H9 (cell line): ENCODE results near the gene TRIM22. TPM values are rescaled to one million over a fixed set of nuclear protein-coding genes. Genes with fewer than 3 reads are reported as not detected.

ENCODE experiments used
- DNase-seq: peaks from one replicate; pipeline ENCODE4 v3.0.0-alpha.2; 2017
- H2AFZ ChIP-seq: one replicate; pipeline ENCODE4 v1.6.1; 2013; ENCODE audit warnings: mild to moderate bottlenecking, low read length, control low read depth, moderate library complexity
- H2AK5ac ChIP-seq: 2 replicates; pipeline ENCODE4 v1.6.1; 2013; ENCODE audit warnings: low read length, control low read depth, mixed read lengths; ENCODE audit not compliant: insufficient read length
- H2BK120ac ChIP-seq: one replicate; pipeline ENCODE4 v1.6.1; 2013; ENCODE audit warnings: low read depth, mild to moderate bottlenecking, low read length, control low read depth, inconsistent platforms; ENCODE audit not compliant: poor library complexity, severe bottlenecking
- H2BK12ac ChIP-seq: 2 replicates; pipeline ENCODE4 v1.6.1; 2013; ENCODE audit warnings: low read length, control low read depth, mixed read lengths, low read depth; ENCODE audit not compliant: insufficient read length
- H2BK15ac ChIP-seq: 2 replicates; pipeline ENCODE4 v1.6.1; 2013; ENCODE audit warnings: low read depth, low read length, control low read depth
- H2BK20ac ChIP-seq: one replicate; pipeline ENCODE4 v1.6.1; 2013; ENCODE audit warnings: low read depth, mild to moderate bottlenecking, low read length, control low read depth, inconsistent platforms; ENCODE audit not compliant: poor library complexity, severe bottlenecking
- H2BK5ac ChIP-seq: 2 replicates; pipeline ENCODE4 v1.6.1; 2013; ENCODE audit warnings: low read length, control low read depth, mixed read lengths; ENCODE audit not compliant: insufficient read length
- H3K14ac ChIP-seq: 2 replicates; pipeline ENCODE4 v1.6.1; 2013; ENCODE audit warnings: low read length, control low read depth; ENCODE audit not compliant: insufficient read depth
- H3K18ac ChIP-seq: 2 replicates; pipeline ENCODE4 v1.6.1; 2013; ENCODE audit warnings: low read depth, mild to moderate bottlenecking, mixed read lengths, low read length, control low read depth; ENCODE audit not compliant: insufficient read length
- H3K23ac ChIP-seq: 2 replicates; pipeline ENCODE4 v1.6.1; 2013; ENCODE audit warnings: low read length, control low read depth, mixed read lengths, low read depth; ENCODE audit not compliant: insufficient read length
- H3K23me2 ChIP-seq: 2 replicates; pipeline ENCODE4 v1.6.1; 2013; ENCODE audit warnings: low read depth, mild to moderate bottlenecking, mixed read lengths, low read length, control low read depth; ENCODE audit not compliant: insufficient read length, poor library complexity, severe bottlenecking
- H3K27ac ChIP-seq: 2 replicates; pipeline ENCODE4 v1.5.1; 2013; ENCODE audit warnings: low read length, control low read depth, mixed read lengths, low read depth; ENCODE audit not compliant: insufficient read length
- H3K27me3 ChIP-seq: 2 replicates; pipeline ENCODE4 v1.6.1; 2013; ENCODE audit warnings: low read length, control low read depth, inconsistent platforms; ENCODE audit not compliant: insufficient read depth
- H3K4ac ChIP-seq: 2 replicates; pipeline ENCODE4 v1.6.1; 2013; ENCODE audit warnings: low read depth, mild to moderate bottlenecking, control low read depth, inconsistent platforms, low read length, moderate library complexity
- H3K4me1 ChIP-seq: 2 replicates; pipeline ENCODE4 v1.6.1; 2013; ENCODE audit warnings: low read length, control low read depth, inconsistent platforms; ENCODE audit not compliant: insufficient read depth
- H3K4me2 ChIP-seq: 2 replicates; pipeline ENCODE4 v1.6.1; 2013; ENCODE audit warnings: low read length, control low read depth, mixed read lengths; ENCODE audit not compliant: insufficient read length, insufficient read depth
- H3K56ac ChIP-seq: 2 replicates; pipeline ENCODE4 v1.6.1; 2013; ENCODE audit warnings: low read depth, mild to moderate bottlenecking, mixed read lengths, low read length, control low read depth; ENCODE audit not compliant: insufficient read length
- H3K79me1 ChIP-seq: 2 replicates; pipeline ENCODE4 v1.6.1; 2013; ENCODE audit warnings: low read depth, mild to moderate bottlenecking, moderate library complexity, low read length, control low read depth, inconsistent platforms; ENCODE audit not compliant: insufficient read depth, poor library complexity, severe bottlenecking
- H3K79me2 ChIP-seq: 2 replicates; pipeline ENCODE4 v1.6.1; 2013; ENCODE audit warnings: low read length, control low read depth, inconsistent platforms; ENCODE audit not compliant: insufficient read depth
- H3K9ac ChIP-seq: 2 replicates; pipeline ENCODE4 v1.6.1; 2013; ENCODE audit warnings: low read length, control low read depth, mixed read lengths; ENCODE audit not compliant: insufficient read length; ENCODE audit errors: extremely low read depth
- H3K9me3 ChIP-seq: one replicate; pipeline ENCODE4 v1.6.1; 2013; ENCODE audit warnings: low read depth, low read length, inconsistent platforms; ENCODE audit not compliant: control insufficient read depth
- H3T11ph ChIP-seq: one replicate; pipeline ENCODE4 v1.6.1; 2013; ENCODE audit warnings: mild to moderate bottlenecking, low read length, control low read depth, inconsistent platforms
- H4K20me1 ChIP-seq: one replicate; pipeline ENCODE4 v1.6.1; 2013; ENCODE audit not compliant: control insufficient read depth, insufficient read length, insufficient read depth
- H4K5ac ChIP-seq: 2 replicates; pipeline ENCODE4 v1.6.1; 2013; ENCODE audit warnings: low read depth, mild to moderate bottlenecking, mixed read lengths, low read length, control low read depth; ENCODE audit not compliant: insufficient read length
- H4K8ac ChIP-seq: replicated peaks from 2 replicates; pipeline ENCODE4 v1.6.1; 2013; ENCODE audit warnings: low read length, control low read depth, mixed read lengths, low read depth; ENCODE audit not compliant: insufficient read length
- H4K91ac ChIP-seq: 2 replicates; pipeline ENCODE4 v1.6.1; 2013; ENCODE audit warnings: low read depth, mild to moderate bottlenecking, moderate library complexity, mixed read lengths, low read length, control low read depth; ENCODE audit not compliant: insufficient read length
- H3K27ac Mint-ChIP-seq, 3 experiments: 2 replicates in 2 of 3; 3 replicates in 1 of 3; pipeline ENCODE4 v1.8.0; 2020 to 2021; ENCODE audit warnings: mixed read lengths in 3 of 3, mild to moderate bottlenecking in 1 of 3, moderate library complexity in 1 of 3
- H3K27me3 Mint-ChIP-seq: 2 replicates; pipeline ENCODE4 v1.8.0; 2021; ENCODE audit warnings: low read depth, mild to moderate bottlenecking, moderate library complexity, mixed read lengths
- H3K36me3 Mint-ChIP-seq, 3 experiments: 2 replicates in 2 of 3; 3 replicates in 1 of 3; pipeline ENCODE4 v1.8.0; 2020 to 2021; ENCODE audit warnings: low read depth in 3 of 3, mixed read lengths in 3 of 3; ENCODE audit not compliant: insufficient read depth in 1 of 3
- H3K4me1 Mint-ChIP-seq, 2 experiments: 2 replicates each; pipeline ENCODE4 v1.8.0; 2020; ENCODE audit warnings: mixed read lengths in 2 of 2
- H3K4me3 Mint-ChIP-seq, 2 experiments: 2 replicates in 1 of 2; 3 replicates in 1 of 2; pipeline ENCODE4 v1.8.0; 2020 to 2021; ENCODE audit warnings: mild to moderate bottlenecking in 2 of 2, mixed read lengths in 2 of 2, moderate library complexity in 1 of 2
- H3K9me3 Mint-ChIP-seq, 2 experiments: 2 replicates in 1 of 2; 3 replicates in 1 of 2; pipeline ENCODE4 v1.8.0; 2020; ENCODE audit warnings: mild to moderate bottlenecking in 2 of 2, mixed read lengths in 2 of 2, moderate library complexity in 1 of 2
- CTCF ChIP-seq: fragments of 200-600 bp; sonication (generic); conservative IDR thresholded peaks from 3 replicates; pipeline ENCODE4 v1.8.0; 2021; ENCODE audit warnings: antibody characterized with exemption, mild to moderate bottlenecking
- WGBS: extraction: QIAGEN DNeasy Blood & Tissue Kit; methylation state at CpG from one replicate; pipeline ENCODE4 v1.1.7; 2013; ENCODE audit warnings: missing lambda C conversion rate, low lambda C conversion rate, mixed read lengths; ENCODE audit not compliant: insufficient read length; ENCODE audit errors: extremely low coverage; 5-methylcytosine and 5-hydroxymethylcytosine counted together
- total RNA-seq: library from RNA; stranded (reverse); gene quantifications from 2 replicates; pipeline ENCODE4 v1.2.1, GENCODE V29; 2021

Gene TRIM22
- total RNA-seq, 1 experiment from 2014 or later = 78.6 TPM

GRCh38 chr11:5738431-5738830 is 48.8 kb downstream of the TRIM22 start:
- Histone ChIP-seq H4K20me1 (no peaks in the 10 kb centered on the region), H3K4ac (no peak overlapping the region), H2AK5ac (no peak overlapping the region), H4K8ac (no peak overlapping the region), H3K79me2 (no peaks in the 10 kb centered on the region), H2BK20ac (no peak overlapping the region), H3K18ac (no peak overlapping the region), H3K4me1 (no peaks in the 10 kb centered on the region), H2BK12ac (no peak overlapping the region), H2BK5ac (no peak overlapping the region), H2BK120ac (no peak overlapping the region), H3K9me3 (no peaks in the 10 kb centered on the region), H3K56ac (no peak overlapping the region), H3K14ac (no peak overlapping the region), H3K9ac (no peak overlapping the region), H4K91ac (no peak overlapping the region), H3K27ac (no peak overlapping the region), H2BK15ac (no peak overlapping the region), H3K27me3 (no peaks in the 10 kb centered on the region), H3K4me2 (no peak overlapping the region), H3K79me1 (no peaks in the 10 kb centered on the region), H2AFZ (no peak overlapping the region), H3T11ph (no peak overlapping the region), H3K23ac (no peak overlapping the region), H3K23me2 (no peaks in the 10 kb centered on the region), H4K5ac (no peak overlapping the region)
- Mint-ChIP-seq H3K36me3 (no peaks in the 10 kb centered on the region), H3K27me3 (no peaks in the 10 kb centered on the region), H3K27ac (no peak overlapping the region), H3K9me3 (no peaks in the 10 kb centered on the region), H3K4me3 (no peak overlapping the region), H3K4me1 (0 out of 4 replicates have a peak, but pooled peaks cover 0 to 2% of the 10 kb centered on the region in 2 experiments)
- no peak for DNase-seq
- no peak for TF ChIP-seq CTCF
- WGBS = no CpG with 5 or more reads among the region's 1 CpG
